Kidney epithelial cell (primary cell): ENCODE measurements around the gene F8. TPM values are rescaled to one million over a fixed set of nuclear protein-coding genes. Genes with fewer than 3 reads are reported as not detected.
"Not testable (repeated sequence)": the region's sequence is repeated elsewhere in the genome, so short reads cannot be mapped to it uniquely, and the experiment has no call there.

Experiments
- DNase-seq: peaks from one replicate; pipeline ENCODE4 v3.0.0-alpha.2; 2010; ENCODE audit warnings: low read depth
- H3K27me3 ChIP-seq: 2 replicates; pipeline ENCODE4 v1.6.0; 2011; ENCODE audit warnings: low read length; ENCODE audit not compliant: control insufficient read depth, insufficient read depth
- H3K36me3 ChIP-seq: 2 replicates; pipeline ENCODE4 v1.5.1; 2011; ENCODE audit warnings: low read length; ENCODE audit not compliant: control insufficient read depth, insufficient read depth
- H3K4me3 ChIP-seq: 2 replicates; pipeline ENCODE4 v1.5.1; 2011; ENCODE audit warnings: low read depth, mild to moderate bottlenecking, control low read depth, low read length
- total RNA-seq: library from RNA; depleted of rRNA; stranded (reverse); fragments of >200 nt; gene quantifications from 2 replicates; pipeline ENCODE4 v1.2.3, GENCODE V29; 2015
- TF ChIP-seq, protein P1 (sequence below): IDR thresholded peaks from 2 replicates; pipeline ENCODE4 v1.5.1; 2011; ENCODE audit warnings: mild to moderate bottlenecking, moderate library complexity, low read length, control low read depth, inconsistent platforms; ENCODE audit not compliant: insufficient read depth, poor library complexity, severe bottlenecking

Gene F8
- total RNA-seq, 1 donor from 2014 or later, result 3.3 TPM

DNA sequence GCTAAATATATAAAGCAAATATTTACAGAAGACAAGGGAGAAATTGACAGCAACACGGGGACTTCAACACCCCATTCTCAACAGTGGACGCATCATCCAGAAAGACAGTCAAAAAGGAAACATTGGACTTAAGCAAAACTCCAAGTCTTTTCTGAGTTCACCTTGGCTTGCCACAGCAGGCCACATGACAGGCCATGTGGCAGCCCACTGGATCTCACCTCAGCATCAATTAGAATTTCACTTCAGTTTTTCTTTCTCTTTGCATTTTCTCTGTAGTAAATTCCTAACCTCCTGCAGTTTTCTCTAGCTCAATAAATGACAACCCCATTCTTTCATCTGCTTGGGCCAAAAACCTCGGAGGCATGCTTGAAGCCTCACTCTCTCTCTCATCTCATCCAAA, 200.5 kb downstream of the F8 start:
- Histone ChIP-seq H3K4me3 (no peak overlapping the region), H3K36me3 (no peaks in the 10 kb centered on the region), H3K27me3 (no peaks in the 10 kb centered on the region)
- DNase-seq, result no peak
- TF ChIP-seq, protein P1, sequence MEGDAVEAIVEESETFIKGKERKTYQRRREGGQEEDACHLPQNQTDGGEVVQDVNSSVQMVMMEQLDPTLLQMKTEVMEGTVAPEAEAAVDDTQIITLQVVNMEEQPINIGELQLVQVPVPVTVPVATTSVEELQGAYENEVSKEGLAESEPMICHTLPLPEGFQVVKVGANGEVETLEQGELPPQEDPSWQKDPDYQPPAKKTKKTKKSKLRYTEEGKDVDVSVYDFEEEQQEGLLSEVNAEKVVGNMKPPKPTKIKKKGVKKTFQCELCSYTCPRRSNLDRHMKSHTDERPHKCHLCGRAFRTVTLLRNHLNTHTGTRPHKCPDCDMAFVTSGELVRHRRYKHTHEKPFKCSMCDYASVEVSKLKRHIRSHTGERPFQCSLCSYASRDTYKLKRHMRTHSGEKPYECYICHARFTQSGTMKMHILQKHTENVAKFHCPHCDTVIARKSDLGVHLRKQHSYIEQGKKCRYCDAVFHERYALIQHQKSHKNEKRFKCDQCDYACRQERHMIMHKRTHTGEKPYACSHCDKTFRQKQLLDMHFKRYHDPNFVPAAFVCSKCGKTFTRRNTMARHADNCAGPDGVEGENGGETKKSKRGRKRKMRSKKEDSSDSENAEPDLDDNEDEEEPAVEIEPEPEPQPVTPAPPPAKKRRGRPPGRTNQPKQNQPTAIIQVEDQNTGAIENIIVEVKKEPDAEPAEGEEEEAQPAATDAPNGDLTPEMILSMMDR, result no peak

DNA sequence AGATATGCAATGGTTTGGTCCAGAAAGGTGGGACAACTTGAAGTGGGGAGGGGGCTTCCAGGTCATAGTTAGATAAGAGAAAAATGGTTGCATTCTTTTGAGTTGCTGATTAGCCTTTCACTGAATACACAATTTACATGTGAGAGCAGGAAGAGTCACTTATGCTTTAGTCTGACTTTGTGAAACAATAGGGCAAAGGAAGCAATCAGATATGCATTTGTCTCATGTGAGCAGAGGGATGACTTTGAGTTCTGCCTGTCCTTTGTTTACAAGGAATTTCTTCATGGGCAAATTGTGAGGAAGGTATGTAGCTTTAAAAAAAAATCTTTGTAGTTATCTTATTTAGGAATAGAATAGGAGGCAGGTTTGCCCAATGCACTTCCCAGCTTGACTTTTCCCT, 201.0 kb downstream of the F8 start:
- TF ChIP-seq, protein P1, result no peak
- no peak overlapping the region for H3K4me3 ChIP-seq
- no peak for DNase-seq
- H3K36me3 ChIP-seq, result no peaks in the 10 kb centered on the region
- H3K27me3 ChIP-seq, result no peaks in the 10 kb centered on the region

DNA sequence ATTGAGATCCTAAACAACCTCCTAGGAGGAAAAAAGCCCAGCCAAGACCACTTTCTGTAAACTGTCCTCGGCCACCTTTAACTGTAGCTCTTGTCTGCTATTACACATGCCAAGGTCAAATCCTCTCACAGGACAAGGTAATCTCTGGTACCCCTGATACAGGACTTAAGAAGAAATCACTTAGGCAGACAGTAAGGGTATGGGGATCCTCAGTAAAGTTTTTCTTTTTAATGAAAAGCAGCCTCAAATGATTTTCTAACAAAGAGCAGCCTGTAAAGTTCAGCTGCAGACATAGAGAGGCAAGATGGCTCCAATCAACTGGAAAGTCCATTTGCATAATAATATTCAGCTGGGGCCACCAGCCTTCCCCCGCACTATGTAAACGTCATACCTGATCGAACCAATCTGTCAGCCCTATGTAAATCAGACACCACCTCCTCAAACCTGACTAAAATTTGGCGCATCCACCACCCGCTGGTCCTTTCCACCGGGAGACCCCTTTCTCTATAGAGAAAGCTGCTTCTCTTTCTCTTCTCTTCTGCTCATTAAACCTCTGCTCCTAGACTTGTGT, 202.7 kb downstream of the F8 start:
- no peaks in the 10 kb centered on the region for H3K27me3 ChIP-seq
- TF ChIP-seq, protein P1, result no peak
- DNase-seq, result no peak
- H3K36me3 ChIP-seq, result no peaks in the 10 kb centered on the region
- no peak overlapping the region for H3K4me3 ChIP-seq

DNA sequence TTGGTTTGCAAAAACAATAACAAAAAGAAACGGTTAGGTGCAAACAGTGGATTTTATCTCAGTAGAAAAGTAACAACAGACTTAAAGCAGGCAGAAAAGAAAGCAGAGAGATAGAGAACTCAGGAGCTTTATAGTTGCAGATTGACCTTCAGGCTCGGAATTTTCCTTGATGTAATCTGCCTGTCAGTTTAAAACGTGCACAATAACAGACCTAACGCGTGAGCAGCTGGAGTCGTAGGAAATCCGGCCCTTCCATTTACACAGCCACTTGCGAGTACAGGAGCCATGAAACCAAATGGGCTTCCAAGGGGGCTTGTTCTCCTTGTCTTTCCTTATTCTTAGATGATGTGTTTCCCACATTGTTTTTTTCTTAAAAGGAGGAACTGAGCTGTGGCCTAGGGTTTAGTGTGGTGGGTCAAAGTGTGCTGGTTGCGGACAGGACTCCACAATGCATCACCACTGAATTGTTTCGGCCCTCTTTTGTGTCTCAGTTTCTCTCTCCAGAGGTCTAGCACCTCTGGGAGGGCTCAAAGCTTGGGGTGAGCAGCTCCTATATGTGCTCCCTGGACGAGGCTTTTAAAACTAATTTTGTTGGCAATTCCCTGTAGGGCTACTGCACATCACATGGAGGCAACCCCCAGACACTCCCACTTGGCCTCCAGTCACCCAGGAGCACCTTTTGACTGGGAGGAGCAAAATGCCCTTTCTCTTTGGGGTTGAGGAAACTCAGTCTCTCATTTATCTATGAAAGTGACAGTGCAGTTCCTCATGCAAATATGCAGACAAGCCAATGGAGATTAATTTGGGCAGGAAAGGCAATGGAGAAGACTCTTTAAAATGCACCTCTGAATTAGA, 203.4 kb downstream of the F8 start:
- TF ChIP-seq, protein P1, result no peak
- no peaks in the 10 kb centered on the region for H3K27me3 ChIP-seq
- no peak for DNase-seq
- no peaks in the 10 kb centered on the region for H3K36me3 ChIP-seq
- no peak overlapping the region for H3K4me3 ChIP-seq

DNA sequence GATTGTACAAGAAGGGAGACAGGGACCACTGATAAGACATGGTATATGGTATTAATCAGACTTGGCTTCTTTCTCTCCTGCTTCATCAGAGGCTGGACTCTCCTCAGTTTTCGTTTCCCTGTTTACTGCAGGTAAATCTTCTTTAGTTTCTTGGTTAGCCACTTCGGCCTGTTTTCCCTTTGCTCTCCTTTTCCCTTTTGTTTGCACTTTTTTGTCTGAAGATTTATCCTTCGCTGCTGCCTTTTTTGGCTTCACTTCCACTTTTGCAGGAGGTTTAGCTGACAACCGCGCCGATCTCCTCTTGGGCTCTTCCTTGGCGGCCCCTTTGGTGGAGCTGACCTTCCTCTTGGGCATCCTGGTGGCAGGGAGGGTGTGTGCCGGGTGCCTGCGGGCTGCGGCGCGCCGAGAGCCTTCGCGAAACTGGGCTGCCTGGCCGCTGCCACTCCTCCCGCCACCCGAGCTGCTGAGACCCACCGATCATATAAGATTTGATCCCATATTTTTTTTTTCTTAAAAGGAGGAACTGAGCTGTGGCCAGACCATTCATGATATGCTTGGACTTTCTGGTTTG, 205.4 kb downstream of the F8 start:
- H3K36me3 ChIP-seq, H3K4me3 ChIP-seq, H3K27me3 ChIP-seq, DNase-seq: not testable (repeated sequence)

DNA sequence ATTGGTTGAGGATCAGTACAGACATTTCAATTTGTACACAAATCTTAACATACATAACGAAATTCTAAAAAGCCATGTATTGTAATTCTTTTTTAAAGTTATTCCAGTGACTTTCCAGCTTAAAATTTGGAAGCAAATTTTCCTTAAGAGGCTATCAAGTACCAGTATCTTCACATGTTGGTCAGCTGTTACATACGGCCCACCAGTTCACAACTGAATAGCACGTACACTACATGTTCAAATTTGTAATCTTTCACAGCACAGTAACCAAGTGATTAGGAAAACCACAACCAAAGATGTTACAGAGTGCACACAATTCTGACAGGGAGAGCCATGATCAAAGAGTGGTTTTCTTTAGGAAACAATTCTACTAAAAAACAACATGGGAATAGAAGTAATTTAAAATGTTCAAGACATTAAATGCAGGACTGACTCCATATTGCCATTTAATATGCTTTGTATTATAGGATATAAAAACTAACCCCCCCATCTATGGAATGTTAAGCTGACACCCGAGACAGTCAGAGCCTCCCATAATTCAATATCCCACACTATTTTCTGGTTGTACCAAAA, 206.1 kb downstream of the F8 start:
- not testable (repeated sequence) for DNase-seq, H3K27me3 ChIP-seq, H3K36me3 ChIP-seq, H3K4me3 ChIP-seq
